Caco-2 (cell line): ENCODE measurements around the gene TTLL5. TPM values are rescaled to one million over a fixed set of nuclear protein-coding genes. Genes with fewer than 3 reads are reported as not detected.

Experiments
- BruUV-seq: library from RNA; stranded (reverse); fragments of 400-500 nt; replicated peaks from 2 replicates; lab custom pipeline; 2021; lab: Mats Ljungman, UMichigan
- CTCF ChIA-PET: fragments of 300-600 bp; sonication (Branson Sonifier 250); formaldehyde crosslinking; loops from one replicate; lab custom pipeline; 2022; ENCODE audit warnings: antibody characterized with exemption; lab: Charles Lee
- POLR2A ChIA-PET: fragments of 300-600 bp; sonication (Branson Sonifier 250); formaldehyde crosslinking; loops from one replicate; lab custom pipeline; 2022; ENCODE audit warnings: antibody characterized with exemption; lab: Charles Lee
- DNase-seq, 2 experiments: peaks; one replicate each; pipeline versions ENCODE4 v3.0.0 to v3.0.0-alpha.2; 2020 to 2022
- H3K27me3 ChIP-seq: replicated peaks from 2 replicates; pipeline ENCODE4 v1.6.0; 2011; ENCODE audit warnings: low read length; ENCODE audit not compliant: control insufficient read depth, insufficient read depth
- H3K36me3 ChIP-seq: 2 replicates; pipeline ENCODE4 v1.5.1; 2011; ENCODE audit warnings: low read length; ENCODE audit not compliant: control insufficient read depth, insufficient read depth
- H3K4me1 ChIP-seq: fragments of 250-450 bp; sonication (Bioruptor Pico); 2 replicates; pipeline ENCODE4 v1.5.1; 2020; ENCODE audit warnings: mild to moderate bottlenecking
- H3K4me3 ChIP-seq: 2 replicates; pipeline ENCODE4 v1.5.1; 2011; ENCODE audit warnings: low read depth, mild to moderate bottlenecking, control low read depth, low read length
- H3K9me3 ChIP-seq: fragments of 250-450 bp; sonication (Bioruptor Pico); 2 replicates; pipeline ENCODE4 v1.5.1; 2020; ENCODE audit warnings: mild to moderate bottlenecking, moderate library complexity
- H3K27ac Mint-ChIP-seq: one replicate; pipeline ENCODE4 v1.8.0; 2022; ENCODE audit warnings: mixed read lengths; ENCODE audit not compliant: unreplicated experiment
- H3K27me3 Mint-ChIP-seq: one replicate; pipeline ENCODE4 v1.8.0; 2022; ENCODE audit warnings: mixed read lengths; ENCODE audit not compliant: insufficient read depth, unreplicated experiment
- H3K36me3 Mint-ChIP-seq: one replicate; pipeline ENCODE4 v1.8.0; 2022; ENCODE audit warnings: mild to moderate bottlenecking, mixed read lengths; ENCODE audit not compliant: insufficient read depth, unreplicated experiment
- H3K4me1 Mint-ChIP-seq: one replicate; pipeline ENCODE4 v1.8.0; 2022; ENCODE audit warnings: low read depth, mixed read lengths; ENCODE audit not compliant: unreplicated experiment
- H3K4me3 Mint-ChIP-seq: one replicate; pipeline ENCODE4 v1.8.0; 2022; ENCODE audit warnings: mild to moderate bottlenecking, moderate library complexity, mixed read lengths; ENCODE audit not compliant: unreplicated experiment
- H3K9me3 Mint-ChIP-seq: one replicate; pipeline ENCODE4 v1.8.0; 2022; ENCODE audit warnings: mixed read lengths; ENCODE audit not compliant: unreplicated experiment
- CTCF ChIP-seq, 2 experiments: fragments of 200-600 bp in 1 of 2; IDR thresholded peaks; 1 replicate in 1 of 2; 2 replicates in 1 of 2; pipeline versions ENCODE4 v1.5.1 to v1.8.0; 2011 to 2022; ENCODE audit warnings: antibody characterized with exemption in 1 of 2, control low read depth in 1 of 2, inconsistent platforms in 1 of 2, low read depth in 1 of 2, low read length in 1 of 2, mild to moderate bottlenecking in 1 of 2, moderate library complexity in 1 of 2; ENCODE audit not compliant: insufficient read depth in 1 of 2, severe bottlenecking in 1 of 2, unreplicated experiment in 1 of 2
- intact Hi-C: fragments of 100-400 bp; cut with micrococcal nuclease; formaldehyde crosslinking; loops from one replicate; pipeline ENCODE4 v1.10.0; 2022; ENCODE audit not compliant: unreplicated experiment
- total RNA-seq: library from RNA; stranded (reverse); gene quantifications from 2 replicates; pipeline ENCODE4 v1.2.3, GENCODE V29; 2022

The TTLL5 gene
- total RNA-seq, 1 experiment from 2014 or later: 38.2 TPM

GRCh38 chr14:75861161-75861621 lies 200.1 kb downstream of the TTLL5 start:
- Histone ChIP-seq H3K9me3 (no peaks in the 10 kb centered on the region), H3K4me3 (no peak overlapping the region), H3K4me1 (peaks cover 39% of the 10 kb centered on the region), H3K27me3 (no peaks in the 10 kb centered on the region), H3K36me3 (no peaks in the 10 kb centered on the region)
- peak overlapping the region; percentile 95 for H3K27ac Mint-ChIP-seq
- ChIA-PET CTCF (interaction anchor here (0.5 to 1.9 kb wide), 15 partner anchors 10 to 499 kb away, joined by 3 to 50 read pairs (median 10); partner anchors contain the start of gene TGFB3), POLR2A (interaction anchor here (0.8 to 1.9 kb wide), 9 partner anchors 10 to 200 kb away, joined by 3 to 14 read pairs (median 5); partner anchors contain the start of genes ERG28 and TTLL5)
- peaks cover 42% of the 10 kb centered on the region for H3K4me1 Mint-ChIP-seq
- no peaks in the 10 kb centered on the region for H3K27me3 Mint-ChIP-seq
- BruUV-seq: no TSS peak
- peak; percentile 75 to 78 for DNase-seq
- intact Hi-C loops: loop anchor here (1.0 to 5.0 kb wide), 5 partner anchors 10 to 149 kb away; partner anchors contain the start of gene TGFB3
- peak overlapping the region; percentile 59 for H3K4me3 Mint-ChIP-seq
- H3K36me3 Mint-ChIP-seq: peaks cover 6% of the 10 kb centered on the region
- TF ChIP-seq CTCF (IDR thresholded peaks at IDR 0.05; ENCODE audit: insufficient read depth in 1 of 2, low read depth in 1 of 2, low read length in 1 of 2, severe bottlenecking in 1 of 2, unreplicated experiment in 1 of 2): no peak
- no peaks in the 10 kb centered on the region for H3K9me3 Mint-ChIP-seq

GRCh38 chr14:75863221-75863620 lies 202.2 kb downstream of the TTLL5 start:
- no peak for TF ChIP-seq CTCF (IDR thresholded peaks at IDR 0.05; ENCODE audit: insufficient read depth in 1 of 2, low read depth in 1 of 2, low read length in 1 of 2, severe bottlenecking in 1 of 2, unreplicated experiment in 1 of 2)
- Mint-ChIP-seq H3K36me3 (peaks cover 6% of the 10 kb centered on the region), H3K9me3 (no peaks in the 10 kb centered on the region), H3K4me3 (no peak overlapping the region), H3K27me3 (no peaks in the 10 kb centered on the region), H3K27ac (no peak overlapping the region), H3K4me1 (peaks cover 47% of the 10 kb centered on the region)
- Histone ChIP-seq H3K4me3 (no peak overlapping the region), H3K36me3 (no peaks in the 10 kb centered on the region), H3K27me3 (no peaks in the 10 kb centered on the region), H3K9me3 (no peaks in the 10 kb centered on the region), H3K4me1 (peaks cover 44% of the 10 kb centered on the region)
- intact Hi-C loops: loop anchor here (5.0 kb wide), 1 partner anchor 151 kb away; no protein-coding TSS in a partner anchor
- no TSS peak for BruUV-seq
- ChIA-PET CTCF (interaction anchor here (1.0 to 1.6 kb wide), 2 partner anchors 68 to 119 kb away, joined by 3 to 5 read pairs; partner anchors contain the start of gene TGFB3), POLR2A (no interaction called here)
- no peak for DNase-seq

- no peak for DNase-seq
- H3K4me3 ChIP-seq: no peak overlapping the region
- no peaks in the 10 kb centered on the region for H3K27me3 ChIP-seq
- Mint-ChIP-seq H3K27me3 (no peaks in the 10 kb centered on the region), H3K4me3 (no peak overlapping the region), H3K27ac (no peak overlapping the region), H3K36me3 (peaks cover 6% of the 10 kb centered on the region), H3K9me3 (no peaks in the 10 kb centered on the region), H3K4me1 (peaks cover 48% of the 10 kb centered on the region)
- H3K4me1 ChIP-seq: peaks cover 40% of the 10 kb centered on the region
- ChIA-PET CTCF (interaction anchor here (1.0 to 1.6 kb wide), 2 partner anchors 70 to 118 kb away, joined by 3 to 5 read pairs; partner anchors contain the start of gene TGFB3), POLR2A (no interaction called here)
- H3K9me3 ChIP-seq: no peaks in the 10 kb centered on the region
- H3K36me3 ChIP-seq: no peaks in the 10 kb centered on the region
- no TSS peak for BruUV-seq
- intact Hi-C loops: loop anchor here (5.0 kb wide), 1 partner anchor 152 kb away; no protein-coding TSS in a partner anchor
- no peak for TF ChIP-seq CTCF (IDR thresholded peaks at IDR 0.05; ENCODE audit: insufficient read depth in 1 of 2, low read depth in 1 of 2, low read length in 1 of 2, severe bottlenecking in 1 of 2, unreplicated experiment in 1 of 2)
These were observed 203.3 kb downstream of the TTLL5 start for GRCh38 chr14:75864352-75864751.
